Measurements from ENCODE around the gene AKAP13.

Gene AKAP13

DNA sequence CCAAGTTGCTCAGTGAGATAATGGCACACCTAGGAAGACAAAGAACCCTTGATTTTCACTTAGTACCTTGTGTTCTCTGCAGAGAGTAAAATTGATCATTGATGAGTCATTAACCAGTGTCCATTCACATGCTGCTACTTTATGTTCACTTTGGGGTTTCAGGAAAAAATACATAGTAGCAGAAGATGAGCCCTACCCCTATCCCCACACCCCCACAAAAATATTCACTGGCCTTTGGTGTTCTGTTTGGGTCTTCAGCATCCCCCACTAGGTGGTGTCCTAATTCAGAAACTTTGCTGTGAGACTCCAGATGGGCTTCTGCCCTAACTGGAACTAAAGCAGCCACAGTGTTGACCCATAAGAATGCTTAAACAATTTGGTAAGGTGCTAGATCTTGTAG is 235.5 kb downstream of the AKAP13 start:
- H3K4me2 ChIP-seq = peak overlapping the region in 5 of 11 experiments; percentile 77 to 90 (median 85); a peak in 10 of 22 replicates
- H3K36me3 ChIP-seq = peaks cover 0 to 72% (median 17%) of the 10 kb centered on the region in 11 experiments; a peak in 18 of 22 replicates
- H3K27ac ChIP-seq = no peak overlapping the region; a peak in 1 of 22 replicates
- H4K20me1 ChIP-seq = peaks cover 0 to 100% (median 77%) of the 10 kb centered on the region in 11 experiments; a peak in 12 of 22 replicates
- no peaks in the 10 kb centered on the region for H3K9me3 ChIP-seq (replicated peaks in 1 of 11)
- no peak overlapping the region for H3K4me3 ChIP-seq
- peak overlapping the region in 1 of 11 experiments; percentile 40; a peak in 1 of 22 replicates for H3K9ac ChIP-seq
- TF ChIP-seq Cebpa-rat (IDR thresholded peaks at IDR 0.05) = no peak
- peaks cover 52 to 83% (median 62%) of the 10 kb centered on the region in 10 experiments for H3K4me1 ChIP-seq
- no peaks in the 10 kb centered on the region for H3K27me3 ChIP-seq

DNA sequence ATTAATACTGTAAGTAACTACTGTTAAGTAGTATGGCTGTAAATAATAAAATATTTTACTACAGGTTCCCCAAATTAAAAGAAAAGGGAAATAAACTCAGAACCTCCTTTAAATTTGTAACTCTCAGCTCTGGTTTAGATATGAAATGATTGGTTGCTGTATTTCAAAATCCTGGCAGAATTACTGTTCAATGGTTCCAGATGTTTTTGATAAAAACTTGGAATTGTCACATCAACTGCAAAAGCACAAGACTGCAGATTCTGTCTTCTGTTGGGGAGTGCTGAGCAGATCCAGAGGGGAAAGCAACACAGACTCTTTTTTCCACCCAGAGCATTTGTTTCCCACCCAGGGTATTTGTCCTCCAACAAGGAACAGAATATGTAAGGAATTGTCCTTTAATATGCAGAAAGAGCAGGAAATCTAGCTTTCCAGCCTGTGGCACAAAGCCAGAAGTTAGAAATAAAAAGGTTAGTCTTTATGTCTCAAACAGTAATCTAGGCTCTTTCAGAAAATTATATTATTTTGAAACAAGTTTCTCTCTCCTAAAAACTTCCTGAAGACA is 236.2 kb downstream of the AKAP13 start:
- peak overlapping the region in 1 of 11 experiments; percentile 40; a peak in 1 of 22 replicates for H3K9ac ChIP-seq
- no peaks in the 10 kb centered on the region for H3K9me3 ChIP-seq (replicated peaks in 1 of 11)
- no peak overlapping the region for H3K4me3 ChIP-seq
- no peak for TF ChIP-seq Cebpa-rat (IDR thresholded peaks at IDR 0.05)
- H3K27ac ChIP-seq = peak overlapping the region in 2 of 11 experiments; percentile 5 to 63; a peak in 4 of 22 replicates
- H3K27me3 ChIP-seq = no peaks in the 10 kb centered on the region
- H3K4me1 ChIP-seq = peaks cover 54 to 90% (median 69%) of the 10 kb centered on the region in 10 experiments
- peaks cover 0 to 72% (median 13%) of the 10 kb centered on the region in 11 experiments; a peak in 17 of 22 replicates for H3K36me3 ChIP-seq
- H4K20me1 ChIP-seq = peaks cover 0 to 100% (median 70%) of the 10 kb centered on the region in 11 experiments; a peak in 12 of 22 replicates
- H3K4me2 ChIP-seq = peak overlapping the region in 9 of 11 experiments; percentile 77 to 96 (median 90); a peak in 13 of 22 replicates

DNA sequence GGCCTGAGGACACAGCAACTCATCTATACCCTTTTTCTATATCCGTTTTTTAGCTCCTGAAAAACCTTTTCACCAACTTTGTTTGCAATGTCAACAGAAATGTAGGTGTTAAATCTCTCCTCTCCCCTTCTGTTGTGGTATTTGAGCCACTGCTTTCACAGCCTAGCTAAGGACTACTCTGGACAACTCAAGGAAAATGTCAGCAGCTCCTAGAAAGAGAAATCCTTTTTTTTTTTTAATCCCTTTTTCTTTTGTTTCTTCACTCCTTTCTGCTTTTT is 237.8 kb downstream of the AKAP13 start:
- peak overlapping the region; percentile 10 to 71 (median 59); a peak in 15 of 22 replicates for H3K9ac ChIP-seq
- H3K4me2 ChIP-seq = peak overlapping the region; percentile 77 to 96 (median 88)
- H3K27ac ChIP-seq = peak overlapping the region; percentile 10 to 72 (median 63); a peak in 18 of 22 replicates

DNA sequence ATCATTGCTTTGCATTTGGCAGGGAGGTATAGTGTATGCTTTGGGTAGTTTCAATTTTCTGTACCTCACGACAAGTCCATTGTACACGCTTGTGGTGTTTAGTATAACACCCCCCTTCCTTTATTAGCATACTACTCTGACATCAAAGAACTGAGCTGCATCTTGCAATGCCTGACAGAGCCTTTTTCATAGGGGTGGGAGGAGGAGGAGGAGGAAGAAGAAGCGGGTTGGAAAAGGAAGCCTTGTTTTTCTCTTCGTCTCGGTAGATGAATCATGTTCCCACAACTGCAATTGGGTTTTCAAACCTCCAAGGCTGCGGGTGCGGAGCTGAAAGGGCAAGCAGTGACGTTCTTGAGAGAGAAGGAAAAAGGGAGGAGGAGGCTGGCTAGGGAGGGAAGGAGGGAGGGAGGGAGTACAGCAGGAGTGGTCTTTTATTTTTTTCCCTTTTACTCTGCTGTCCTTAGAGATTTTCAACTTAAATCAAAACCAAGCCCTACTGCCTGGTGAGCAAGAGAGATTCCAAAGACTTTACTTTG is 238.6 kb downstream of the AKAP13 start:
- Histone ChIP-seq H3K27me3 (no peaks in the 10 kb centered on the region), H4K20me1 (peaks cover 0 to 100% (median 64%) of the 10 kb centered on the region in 11 experiments; a peak in 12 of 22 replicates), H3K9me3 (replicated peaks in 1 of 11) (no peaks in the 10 kb centered on the region), H3K36me3 (peaks cover 0 to 55% (median 13%) of the 10 kb centered on the region in 11 experiments; a peak in 11 of 22 replicates), H3K9ac (peak overlapping the region; percentile 36 to 71 (median 59); a peak in 20 of 22 replicates), H3K4me1 (peaks cover 71 to 100% (median 92%) of the 10 kb centered on the region in 10 experiments), H3K27ac (peak overlapping the region; percentile 37 to 72 (median 63); a peak in 20 of 22 replicates), H3K4me3 (peak overlapping the region; percentile 11 to 57 (median 39); a peak in 18 of 20 replicates), H3K4me2 (peak overlapping the region; percentile 77 to 96 (median 88))
- TF ChIP-seq Cebpa-rat (IDR thresholded peaks at IDR 0.05) = no peak

More for the DNA sequence above, 237.8 kb downstream of the AKAP13 start:
- Histone ChIP-seq H4K20me1 (peaks cover 0 to 100% (median 65%) of the 10 kb centered on the region in 11 experiments; a peak in 12 of 22 replicates), H3K4me3 (peak overlapping the region in 2 of 10 experiments; percentile 36 to 38; a peak in 2 of 20 replicates), H3K4me1 (peaks cover 65 to 98% (median 85%) of the 10 kb centered on the region in 10 experiments), H3K36me3 (peaks cover 0 to 59% (median 13%) of the 10 kb centered on the region in 11 experiments; a peak in 11 of 22 replicates), H3K27me3 (no peaks in the 10 kb centered on the region), H3K9me3 (replicated peaks in 1 of 11) (no peaks in the 10 kb centered on the region)
- TF ChIP-seq Cebpa-rat (IDR thresholded peaks at IDR 0.05) = no peak

DNA sequence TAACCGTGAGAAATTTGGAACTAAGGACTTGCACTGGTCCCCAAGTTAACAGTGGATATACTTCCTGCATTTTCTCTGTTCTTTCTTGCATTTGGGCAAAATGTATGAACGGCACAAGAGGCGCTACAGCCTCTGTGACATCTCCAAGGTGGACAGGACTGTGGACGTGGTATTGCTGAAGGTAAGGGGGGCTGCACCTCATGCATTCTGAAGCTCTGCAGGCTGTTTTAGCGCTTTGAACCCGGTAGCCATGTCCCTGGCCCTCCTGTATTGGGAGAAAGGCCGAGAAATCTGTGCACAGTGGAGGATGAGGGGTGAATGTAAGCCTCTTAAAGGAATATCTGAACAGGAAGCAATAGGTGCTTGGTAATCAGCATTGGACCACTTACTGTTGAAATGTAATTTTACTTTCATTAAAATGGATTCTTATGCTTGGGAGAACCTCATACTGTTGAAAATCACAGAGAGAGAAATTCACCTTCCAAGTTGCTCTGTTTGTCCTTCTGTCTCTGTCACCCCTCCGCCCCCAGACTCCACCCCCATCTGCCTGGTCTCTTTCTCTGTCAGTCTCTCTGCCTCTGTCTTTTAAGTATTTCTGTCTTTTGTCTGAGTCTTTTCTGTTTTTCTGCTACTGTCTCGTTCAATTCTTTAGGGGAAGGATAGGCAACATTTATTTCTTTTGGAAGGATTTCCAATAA is 239.7 kb downstream of the AKAP13 start:
- Histone ChIP-seq H3K4me3 (peak overlapping the region in 9 of 10 experiments; percentile 4 to 57 (median 40); a peak in 14 of 20 replicates), H3K4me2 (peak overlapping the region; percentile 77 to 96 (median 88)), H3K4me1 (peaks cover 81 to 100% (median 99%) of the 10 kb centered on the region in 10 experiments), H4K20me1 (peaks cover 0 to 100% (median 57%) of the 10 kb centered on the region in 11 experiments; a peak in 11 of 22 replicates), H3K9me3 (replicated peaks in 1 of 11) (no peaks in the 10 kb centered on the region), H3K9ac (peak overlapping the region in 10 of 11 experiments; percentile 36 to 71 (median 60); a peak in 15 of 22 replicates), H3K36me3 (peaks cover 0 to 45% (median 13%) of the 10 kb centered on the region in 11 experiments; a peak in 11 of 22 replicates), H3K27me3 (no peaks in the 10 kb centered on the region), H3K27ac (peak overlapping the region; percentile 37 to 72 (median 63); a peak in 19 of 22 replicates)
- TF ChIP-seq Cebpa-rat (IDR thresholded peaks at IDR 0.05) = no peak

DNA sequence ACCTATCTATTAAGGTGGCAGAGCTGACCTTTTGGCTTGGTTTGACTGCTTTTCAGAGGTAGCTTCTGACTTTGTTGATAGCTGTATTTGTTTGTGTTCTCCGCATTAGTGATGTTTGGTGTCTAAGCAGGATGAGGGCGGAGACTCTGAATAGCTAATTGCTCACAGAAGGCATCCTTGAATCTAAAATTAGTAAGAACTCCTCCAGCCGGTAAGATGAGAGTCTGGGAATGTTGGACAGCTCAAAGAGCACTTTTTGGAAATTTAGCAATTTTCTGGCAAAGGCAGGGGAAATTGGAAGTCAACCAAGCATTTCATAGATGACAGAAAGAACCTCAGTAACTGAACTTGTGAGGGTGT is 240.3 kb downstream of the AKAP13 start:
- peak overlapping the region in 7 of 11 experiments; percentile 8 to 75 (median 63); a peak in 9 of 22 replicates for H3K27ac ChIP-seq
- H3K4me3 ChIP-seq = peak overlapping the region in 8 of 10 experiments; percentile 4 to 57 (median 47); a peak in 12 of 20 replicates
- peaks cover 86 to 100% (median 99%) of the 10 kb centered on the region in 10 experiments for H3K4me1 ChIP-seq
- peaks cover 0 to 100% (median 53%) of the 10 kb centered on the region in 11 experiments; a peak in 11 of 22 replicates for H4K20me1 ChIP-seq
- no peaks in the 10 kb centered on the region for H3K27me3 ChIP-seq
- peaks cover 0 to 50% (median 13%) of the 10 kb centered on the region in 11 experiments; a peak in 12 of 22 replicates for H3K36me3 ChIP-seq
- no peaks in the 10 kb centered on the region for H3K9me3 ChIP-seq (replicated peaks in 1 of 11)
- TF ChIP-seq Cebpa-rat (IDR thresholded peaks at IDR 0.05) = no peak
- H3K9ac ChIP-seq = peak overlapping the region in 6 of 11 experiments; percentile 36 to 67 (median 60); a peak in 8 of 22 replicates
- peak overlapping the region; percentile 77 to 96 (median 88) for H3K4me2 ChIP-seq

DNA sequence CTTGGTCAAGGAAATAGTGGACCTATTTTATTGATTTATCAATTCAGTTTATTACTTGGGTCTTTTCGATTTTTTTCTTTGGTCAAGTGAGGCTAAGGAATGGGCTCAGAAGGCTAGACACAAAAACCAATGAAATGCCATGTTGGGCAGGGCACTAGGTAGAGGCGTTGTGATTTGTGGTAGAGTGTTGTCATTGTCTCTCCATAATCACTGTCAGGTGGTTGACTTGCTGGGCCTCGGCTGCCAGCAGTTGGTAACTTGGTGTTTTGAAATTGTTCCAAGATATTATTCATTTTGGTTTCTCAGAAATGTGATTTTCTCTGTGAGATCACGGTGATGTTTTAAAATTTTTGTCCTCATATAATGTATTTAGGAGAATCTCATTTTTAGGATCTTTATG is 240.7 kb downstream of the AKAP13 start:
- H3K4me3 ChIP-seq = peak overlapping the region in 7 of 10 experiments; percentile 36 to 57 (median 54); a peak in 12 of 20 replicates
- H3K4me1 ChIP-seq = peaks cover 90 to 100% (median 99%) of the 10 kb centered on the region in 10 experiments
- H3K27ac ChIP-seq = peak overlapping the region in 5 of 11 experiments; percentile 8 to 87 (median 72); a peak in 7 of 22 replicates
- H3K9me3 ChIP-seq (replicated peaks in 1 of 11) = no peaks in the 10 kb centered on the region
- peaks cover 0 to 54% (median 15%) of the 10 kb centered on the region in 11 experiments; a peak in 13 of 22 replicates for H3K36me3 ChIP-seq
- H3K27me3 ChIP-seq = no peaks in the 10 kb centered on the region
- H3K4me2 ChIP-seq = peak overlapping the region; percentile 77 to 96 (median 88)
- no peak for TF ChIP-seq Cebpa-rat (IDR thresholded peaks at IDR 0.05)
- H4K20me1 ChIP-seq = peaks cover 0 to 100% (median 48%) of the 10 kb centered on the region in 11 experiments; a peak in 11 of 22 replicates
- peak overlapping the region in 1 of 11 experiments; percentile 59; a peak in 2 of 22 replicates for H3K9ac ChIP-seq

All from BLaER1 treated with 17β-estradiol and CSF1 and Interleukin-3, amounts not matched to agents 10 nM and 100 nM (cell line).